T-helper 2 cell (primary cell): ENCODE measurements around the gene PLEKHH2.
"Not testable (repeated sequence)": the region's sequence is repeated elsewhere in the genome, so short reads cannot be mapped to it uniquely, and the experiment has no call there.

Source experiments
- DNase-seq, 5 experiments: peaks; one replicate each; pipeline versions ENCODE4 v3.0.0 to v3.0.0-alpha.2; 2012 to 2022

Gene PLEKHH2

GRCh38 chr2:43718530-43719124, 81.6 kb downstream of the PLEKHH2 start:
- peak in 1 of 5 experiments; percentile 67 for DNase-seq

GRCh38 chr2:43724728-43725526, 87.9 kb downstream of the PLEKHH2 start:
- DNase-seq = peak in 1 of 5 experiments; percentile 26

- no peak for DNase-seq
Observed at GRCh38 chr2:43725711-43726246, 88.7 kb downstream of the PLEKHH2 start.

GRCh38 chr2:43726961-43727633, 90.0 kb downstream of the PLEKHH2 start:
- DNase-seq = not testable (repeated sequence)

- DNase-seq = no peak
Observed at GRCh38 chr2:43727634-43728014, 90.6 kb downstream of the PLEKHH2 start.

- DNase-seq = no peak
Observed at GRCh38 chr2:43729491-43730174, 92.6 kb downstream of the PLEKHH2 start.

GRCh38 chr2:43731211-43731610, 94.2 kb downstream of the PLEKHH2 start:
- no peak for DNase-seq

- peak in 1 of 5 experiments; percentile 11 for DNase-seq
Observed at GRCh38 chr2:43736637-43737036, 99.6 kb downstream of the PLEKHH2 start.

- peak in 1 of 5 experiments; percentile 67 for DNase-seq
Observed at GRCh38 chr2:43737097-43737854, 100.2 kb downstream of the PLEKHH2 start.

GRCh38 chr2:43737855-43738254, 100.8 kb downstream of the PLEKHH2 start:
- no peak for DNase-seq

- DNase-seq = no peak
Observed at GRCh38 chr2:43738257-43738656, 101.2 kb downstream of the PLEKHH2 start.

- no peak for DNase-seq
Observed at GRCh38 chr2:43743706-43744105, 106.6 kb downstream of the PLEKHH2 start.

- no peak for DNase-seq
Observed at GRCh38 chr2:43745457-43745856, 108.4 kb downstream of the PLEKHH2 start.

GRCh38 chr2:43748333-43748732, 111.3 kb downstream of the PLEKHH2 start:
- DNase-seq = no peak

- no peak for DNase-seq
Observed at GRCh38 chr2:43749583-43749982, 112.5 kb downstream of the PLEKHH2 start.

- no peak for DNase-seq
Observed at GRCh38 chr2:43751476-43751990, 114.5 kb downstream of the PLEKHH2 start.

GRCh38 chr2:43752302-43752701, 115.2 kb downstream of the PLEKHH2 start:
- DNase-seq = no peak

- no peak for DNase-seq
Observed at GRCh38 chr2:43754180-43754579, 117.1 kb downstream of the PLEKHH2 start.

GRCh38 chr2:43758739-43759138, 121.7 kb downstream of the PLEKHH2 start:
- DNase-seq = no peak

- no peak for DNase-seq
Observed at GRCh38 chr2:43759195-43759594, 122.1 kb downstream of the PLEKHH2 start.

GRCh38 chr2:43762286-43762685, 125.2 kb downstream of the PLEKHH2 start:
- peak in 1 of 5 experiments; percentile 84 for DNase-seq

- DNase-seq = no peak
Observed at GRCh38 chr2:43763091-43763490, 126.0 kb downstream of the PLEKHH2 start.
